Measurements from ENCODE around the gene PHF5A.

GRCh38 chr22:41478473-41478872 is 10.0 kb upstream of the PHF5A start:
- TF ChIP-seq POLR2AphosphoS5 (IDR thresholded peaks at IDR 0.05; ENCODE audit: low read depth, low read length) (no peak), POLR2A (IDR thresholded peaks at IDR 0.05; ENCODE audit: low read depth, low read length) (no peak), TAF1 (IDR thresholded peaks at IDR 0.05; ENCODE audit: borderline replicate concordance, low read depth, low read length) (no peak)

Measured in GM12892 (cell line).